ENCODE data around the gene DNASE1L3. TPM values are rescaled to one million over a fixed set of nuclear protein-coding genes. Genes with fewer than 3 reads are reported as not detected.

DNASE1L3 gene
- total and polyA plus RNA-seq, 2 of the 13 experiments (the other 11 are each of a cell fraction or from before 2014, with no cell fraction given) = 0.86 to 1.7 TPM

DNA sequence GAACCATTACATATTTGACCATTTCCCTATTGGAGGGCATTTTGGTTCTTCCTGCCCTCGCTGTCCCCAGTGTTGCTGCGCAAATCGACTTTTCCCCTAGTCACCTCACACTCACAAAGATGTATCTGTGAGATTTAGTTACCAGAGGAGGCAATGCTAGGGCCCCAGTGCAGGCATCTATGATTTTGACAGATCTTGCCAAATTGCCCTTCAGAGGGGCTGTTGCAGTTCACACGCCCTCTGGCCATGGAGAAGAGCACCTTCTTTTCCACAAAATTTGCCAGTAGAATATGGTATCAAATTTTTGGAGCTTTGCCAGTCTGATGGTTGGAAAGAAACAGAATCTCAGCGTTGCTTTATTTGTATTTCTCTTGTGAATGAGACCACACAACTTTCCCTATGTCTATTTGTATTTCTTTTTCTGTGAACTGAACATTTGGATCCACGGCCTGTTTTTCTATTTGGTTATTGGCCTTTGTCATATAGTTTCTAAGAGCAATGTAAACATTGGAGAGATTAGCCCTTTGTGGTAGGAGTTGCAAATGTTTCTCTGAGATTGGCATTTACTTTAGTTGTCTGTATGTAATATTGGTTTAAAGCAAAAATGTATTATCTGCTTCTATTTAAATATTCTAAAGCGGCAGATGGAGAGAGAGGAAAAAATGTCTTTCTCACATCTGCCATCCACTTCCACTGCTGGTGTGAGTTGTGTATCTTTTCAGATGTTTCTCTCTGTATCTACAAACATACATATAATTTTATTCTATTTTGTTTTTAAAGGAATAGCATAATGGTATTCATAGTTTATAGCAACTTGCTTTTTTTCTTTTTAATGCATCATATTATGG is 66.1 kb downstream of the DNASE1L3 start (continued):
- TF ChIP-seq PBX3 (CRISPR knock-in tag; IDR thresholded peaks at IDR 0.05; ENCODE audit: borderline replicate concordance) (no peak), SKI (IDR thresholded peaks at IDR 0.05; ENCODE audit: partially characterized antibody) (peak; percentile 64), TMF1 (CRISPR knock-in tag; IDR thresholded peaks at IDR 0.05; ENCODE audit: low read depth) (no peak), SRSF9 (IDR thresholded peaks at IDR 0.05; ENCODE audit: borderline replicate concordance, insufficient read depth, low read depth, low read length, poor library complexity, severe bottlenecking) (no peak), ZNF136 (CRISPR knock-in tag; IDR thresholded peaks at IDR 0.05; ENCODE audit: low read depth) (no peak), SP4 (CRISPR knock-in tag; IDR thresholded peaks at IDR 0.05) (no peak), NCOA2 (CRISPR knock-in tag; IDR thresholded peaks at IDR 0.05) (peak; percentile 45; the same call in 1 of the 2 replicates), ASH2L (IDR thresholded peaks at IDR 0.05; ENCODE audit: insufficient read length, low read depth, low read length) (peak; percentile 42), MEF2D (CRISPR knock-in tag; IDR thresholded peaks at IDR 0.05) (0 out of 2 replicates have a peak, but pooled peaks have one; percentile 30), CBFB (CRISPR knock-in tag; IDR thresholded peaks at IDR 0.05) (0 out of 2 replicates have a peak, but pooled peaks have one; percentile 40), ZNF768 (CRISPR knock-in tag; IDR thresholded peaks at IDR 0.05) (no peak), MED13 (CRISPR knock-in tag; IDR thresholded peaks at IDR 0.05) (no peak), ZNF619 (CRISPR knock-in tag; IDR thresholded peaks at IDR 0.05) (no peak), NFKBIZ (CRISPR knock-in tag; IDR thresholded peaks at IDR 0.05) (no peak; the same call in 1 of the 2 replicates)
- TF ChIP-seq, protein P1, sequence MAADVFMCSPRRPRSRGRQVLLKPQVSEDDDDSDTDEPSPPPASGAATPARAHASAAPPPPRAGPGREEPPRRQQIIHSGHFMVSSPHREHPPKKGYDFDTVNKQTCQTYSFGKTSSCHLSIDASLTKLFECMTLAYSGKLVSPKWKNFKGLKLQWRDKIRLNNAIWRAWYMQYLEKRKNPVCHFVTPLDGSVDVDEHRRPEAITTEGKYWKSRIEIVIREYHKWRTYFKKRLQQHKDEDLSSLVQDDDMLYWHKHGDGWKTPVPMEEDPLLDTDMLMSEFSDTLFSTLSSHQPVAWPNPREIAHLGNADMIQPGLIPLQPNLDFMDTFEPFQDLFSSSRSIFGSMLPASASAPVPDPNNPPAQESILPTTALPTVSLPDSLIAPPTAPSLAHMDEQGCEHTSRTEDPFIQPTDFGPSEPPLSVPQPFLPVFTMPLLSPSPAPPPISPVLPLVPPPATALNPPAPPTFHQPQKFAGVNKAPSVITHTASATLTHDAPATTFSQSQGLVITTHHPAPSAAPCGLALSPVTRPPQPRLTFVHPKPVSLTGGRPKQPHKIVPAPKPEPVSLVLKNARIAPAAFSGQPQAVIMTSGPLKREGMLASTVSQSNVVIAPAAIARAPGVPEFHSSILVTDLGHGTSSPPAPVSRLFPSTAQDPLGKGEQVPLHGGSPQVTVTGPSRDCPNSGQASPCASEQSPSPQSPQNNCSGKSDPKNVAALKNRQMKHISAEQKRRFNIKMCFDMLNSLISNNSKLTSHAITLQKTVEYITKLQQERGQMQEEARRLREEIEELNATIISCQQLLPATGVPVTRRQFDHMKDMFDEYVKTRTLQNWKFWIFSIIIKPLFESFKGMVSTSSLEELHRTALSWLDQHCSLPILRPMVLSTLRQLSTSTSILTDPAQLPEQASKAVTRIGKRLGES (CRISPR knock-in tag; IDR thresholded peaks at IDR 0.05; ENCODE audit: borderline replicate concordance) = no peak
- TF ChIP-seq, protein P2, sequence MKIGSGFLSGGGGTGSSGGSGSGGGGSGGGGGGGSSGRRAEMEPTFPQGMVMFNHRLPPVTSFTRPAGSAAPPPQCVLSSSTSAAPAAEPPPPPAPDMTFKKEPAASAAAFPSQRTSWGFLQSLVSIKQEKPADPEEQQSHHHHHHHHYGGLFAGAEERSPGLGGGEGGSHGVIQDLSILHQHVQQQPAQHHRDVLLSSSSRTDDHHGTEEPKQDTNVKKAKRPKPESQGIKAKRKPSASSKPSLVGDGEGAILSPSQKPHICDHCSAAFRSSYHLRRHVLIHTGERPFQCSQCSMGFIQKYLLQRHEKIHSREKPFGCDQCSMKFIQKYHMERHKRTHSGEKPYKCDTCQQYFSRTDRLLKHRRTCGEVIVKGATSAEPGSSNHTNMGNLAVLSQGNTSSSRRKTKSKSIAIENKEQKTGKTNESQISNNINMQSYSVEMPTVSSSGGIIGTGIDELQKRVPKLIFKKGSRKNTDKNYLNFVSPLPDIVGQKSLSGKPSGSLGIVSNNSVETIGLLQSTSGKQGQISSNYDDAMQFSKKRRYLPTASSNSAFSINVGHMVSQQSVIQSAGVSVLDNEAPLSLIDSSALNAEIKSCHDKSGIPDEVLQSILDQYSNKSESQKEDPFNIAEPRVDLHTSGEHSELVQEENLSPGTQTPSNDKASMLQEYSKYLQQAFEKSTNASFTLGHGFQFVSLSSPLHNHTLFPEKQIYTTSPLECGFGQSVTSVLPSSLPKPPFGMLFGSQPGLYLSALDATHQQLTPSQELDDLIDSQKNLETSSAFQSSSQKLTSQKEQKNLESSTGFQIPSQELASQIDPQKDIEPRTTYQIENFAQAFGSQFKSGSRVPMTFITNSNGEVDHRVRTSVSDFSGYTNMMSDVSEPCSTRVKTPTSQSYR (CRISPR knock-in tag; IDR thresholded peaks at IDR 0.05; ENCODE audit: borderline replicate concordance) = peak; percentile 13; the same call in 1 of the 2 replicates
- TF ChIP-seq, protein P3, sequence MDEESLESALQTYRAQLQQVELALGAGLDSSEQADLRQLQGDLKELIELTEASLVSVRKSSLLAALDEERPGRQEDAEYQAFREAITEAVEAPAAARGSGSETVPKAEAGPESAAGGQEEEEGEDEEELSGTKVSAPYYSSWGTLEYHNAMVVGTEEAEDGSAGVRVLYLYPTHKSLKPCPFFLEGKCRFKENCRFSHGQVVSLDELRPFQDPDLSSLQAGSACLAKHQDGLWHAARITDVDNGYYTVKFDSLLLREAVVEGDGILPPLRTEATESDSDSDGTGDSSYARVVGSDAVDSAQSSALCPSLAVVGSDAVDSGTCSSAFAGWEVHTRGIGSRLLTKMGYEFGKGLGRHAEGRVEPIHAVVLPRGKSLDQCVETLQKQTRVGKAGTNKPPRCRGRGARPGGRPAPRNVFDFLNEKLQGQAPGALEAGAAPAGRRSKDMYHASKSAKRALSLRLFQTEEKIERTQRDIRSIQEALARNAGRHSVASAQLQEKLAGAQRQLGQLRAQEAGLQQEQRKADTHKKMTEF (CRISPR knock-in tag; IDR thresholded peaks at IDR 0.05) = peak; percentile 66; the same call in 1 of the 2 replicates
